GM18858 (cell line): ENCODE measurements around the gene PPP3R1.

Experiments
- ATAC-seq: cut with Tn5 transposase; IDR thresholded peaks from one replicate; pipeline ENCODE4 v1.9.1; 2021; ENCODE audit not compliant: unreplicated experiment

PPP3R1 gene

DNA sequence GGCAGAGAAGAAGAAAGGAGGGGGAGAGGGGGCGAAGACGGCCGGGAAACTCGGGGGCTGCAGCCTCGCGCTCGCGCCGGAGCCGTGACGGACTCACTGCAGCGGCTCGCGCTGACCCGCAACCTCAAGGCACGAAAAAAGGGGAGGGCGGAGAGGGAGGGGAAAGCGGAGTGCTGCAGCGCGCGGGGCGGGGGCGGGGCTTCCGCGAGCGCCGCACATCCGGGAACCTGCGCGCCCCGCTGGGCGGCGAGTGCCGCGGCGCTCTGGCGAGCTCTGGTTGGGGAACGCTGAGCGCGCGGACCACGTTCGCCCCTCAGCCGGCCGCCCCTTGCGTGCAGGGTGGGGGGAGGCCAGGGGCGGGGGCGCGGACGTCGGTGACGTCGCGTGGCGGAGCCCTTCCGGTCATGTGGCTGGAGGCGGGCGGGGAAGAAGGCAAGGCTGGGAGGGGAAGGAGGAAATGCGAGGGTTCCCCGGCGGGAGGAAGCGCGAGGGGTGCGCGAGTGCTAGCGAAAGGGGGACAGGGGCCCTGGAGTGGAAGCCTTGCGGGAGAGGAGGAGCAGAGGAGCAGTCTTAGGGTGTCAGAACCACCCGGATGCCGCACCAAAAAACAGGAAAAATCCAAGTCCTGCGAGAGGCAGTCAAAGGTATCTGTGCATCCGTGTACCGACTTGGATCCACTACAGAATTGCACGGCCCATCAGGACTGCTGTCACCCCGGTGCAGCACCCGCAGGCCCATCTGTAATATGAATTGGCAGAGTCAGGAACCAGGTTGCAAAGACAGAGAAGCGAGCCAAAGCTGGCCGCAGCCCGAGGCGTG lies at the start of gene PPP3R1:
Gene PPP3R1, minus strand, starts transcription at position 133 of the 819 bp plus-strand sequence. CDS start 405 bp downstream, outside the sequence.
- peak; percentile 67 for ATAC-seq

DNA sequence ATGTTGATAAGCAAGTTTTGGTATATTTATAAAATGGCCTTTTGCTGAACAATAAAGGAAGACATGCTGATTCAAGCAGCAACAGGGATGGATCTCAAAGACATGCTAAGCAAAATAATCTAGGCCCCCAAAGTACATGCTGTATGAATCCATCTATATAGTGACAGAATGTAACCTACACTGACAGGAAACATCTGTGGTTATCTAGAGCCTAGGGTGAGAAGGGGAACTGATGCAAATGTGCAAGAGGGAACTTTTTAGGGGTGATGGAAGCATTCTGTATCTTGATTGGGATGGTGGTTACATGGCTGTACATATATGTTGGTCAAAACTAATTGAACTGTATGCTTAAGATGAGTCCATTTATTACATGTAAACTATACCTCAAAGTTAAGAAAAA lies 43.2 kb upstream of the PPP3R1 start:
- peak; percentile 76 for ATAC-seq

DNA sequence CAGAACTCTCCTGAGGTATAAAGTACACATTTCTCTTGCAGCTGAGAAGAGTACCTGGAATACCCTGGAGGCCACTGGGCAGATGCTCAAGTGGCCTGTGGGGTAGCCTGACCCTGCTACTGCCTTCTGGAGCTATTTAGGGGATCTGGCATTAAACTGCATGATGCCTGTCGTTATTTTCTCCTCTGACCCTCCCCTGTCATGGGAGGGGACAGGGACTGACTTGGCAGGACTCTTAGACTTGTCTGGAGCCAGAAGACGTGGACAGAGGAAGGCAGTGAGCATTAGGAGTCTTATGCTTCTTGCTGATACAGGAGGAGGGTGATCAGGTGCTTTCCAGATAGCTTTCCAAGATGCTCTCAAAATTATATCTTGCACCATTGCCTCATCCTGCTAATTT lies 42.6 kb upstream of the PPP3R1 start:
- ATAC-seq = no peak

DNA sequence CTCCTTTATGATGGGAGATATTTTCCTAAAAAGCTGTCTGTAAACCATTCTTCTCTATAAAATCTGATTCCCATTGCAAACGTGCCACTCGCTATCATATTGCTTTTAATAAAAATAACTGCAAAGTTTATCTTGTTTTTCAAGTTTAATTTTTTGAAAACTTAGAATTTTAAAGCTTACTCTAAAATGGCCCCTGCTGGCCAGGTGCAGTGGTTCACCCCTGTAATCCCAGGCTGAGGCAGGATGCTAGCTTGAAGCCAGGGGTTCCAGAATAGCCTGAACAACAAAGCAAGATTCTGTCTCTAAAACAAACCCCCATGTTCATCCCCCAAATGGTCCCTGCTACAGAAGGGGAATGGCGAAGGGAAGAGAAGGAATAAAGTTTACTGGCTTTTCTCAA lies 41.9 kb upstream of the PPP3R1 start:
- ATAC-seq = no peak

GRCh38 chr2:68293755-68294154 lies 41.4 kb upstream of the PPP3R1 start:
- no peak for ATAC-seq

DNA sequence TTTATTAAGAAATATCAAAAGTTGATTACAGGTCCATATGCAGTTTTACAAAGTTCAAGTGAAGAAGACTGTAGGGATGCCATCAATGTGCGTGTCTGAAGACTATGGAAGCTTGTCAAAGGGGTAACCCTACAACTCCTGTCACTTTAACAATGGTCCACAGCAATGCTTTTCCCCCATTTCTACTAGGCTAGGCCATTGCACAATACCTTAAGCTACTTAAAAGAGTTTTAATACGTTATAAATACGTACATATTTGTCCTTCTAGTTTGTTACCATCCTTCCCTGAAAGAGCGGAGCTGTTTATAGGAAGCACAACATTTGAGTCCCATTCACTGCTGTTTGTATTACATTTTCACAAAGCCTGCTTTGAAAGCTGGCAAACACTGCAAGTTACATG lies 40.7 kb upstream of the PPP3R1 start:
- no peak for ATAC-seq

DNA sequence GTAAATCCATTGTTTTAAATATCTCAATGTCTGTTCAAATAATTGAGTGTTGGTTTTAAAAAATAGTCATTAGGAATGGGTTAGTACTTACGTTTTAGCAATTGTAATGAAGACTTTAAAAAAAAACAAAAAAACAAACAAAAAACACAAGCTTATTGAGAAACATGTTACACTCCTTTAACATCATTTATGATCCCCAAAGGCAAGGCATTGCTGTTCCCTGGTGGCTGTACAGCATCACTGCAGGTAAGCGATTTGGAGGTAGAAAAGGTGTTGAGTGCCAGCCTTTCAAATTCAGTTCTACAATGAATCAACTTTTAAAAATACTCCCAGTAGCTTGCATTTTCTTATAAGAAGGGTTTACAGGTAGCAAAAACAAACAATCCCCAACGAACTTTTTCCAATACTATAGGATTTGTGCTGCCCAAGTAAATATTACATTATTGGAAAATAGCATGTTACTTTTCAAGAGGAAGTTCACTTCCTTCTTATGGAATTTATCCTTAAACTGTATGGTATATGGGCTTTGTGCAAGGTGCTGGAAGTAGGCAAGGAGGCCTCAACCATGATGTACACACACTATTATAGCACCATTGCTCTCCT lies 39.9 kb upstream of the PPP3R1 start:
- ATAC-seq = peak; percentile 66

DNA sequence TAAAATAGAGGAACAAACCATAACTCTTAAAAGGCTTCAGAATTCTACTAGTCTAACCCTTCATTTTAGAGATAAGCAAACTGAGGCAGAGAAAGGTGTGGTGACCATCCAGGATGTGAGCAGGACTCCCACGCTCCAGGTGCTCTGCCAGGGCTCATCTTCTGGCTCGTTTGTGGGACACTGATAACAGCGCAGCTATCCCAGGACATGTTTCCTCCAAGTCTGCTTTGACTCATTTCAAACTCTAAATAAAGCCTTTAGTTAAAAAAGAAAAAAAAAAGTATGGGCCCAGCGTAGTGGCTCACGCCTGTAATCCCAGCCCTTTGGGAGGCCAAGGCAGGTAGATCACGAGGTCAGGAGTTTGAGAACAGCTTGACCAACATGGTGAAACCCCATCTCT lies 39.0 kb upstream of the PPP3R1 start:
- no peak for ATAC-seq

GRCh38 chr2:68290901-68291300 lies 38.6 kb upstream of the PPP3R1 start:
- ATAC-seq = no peak

DNA sequence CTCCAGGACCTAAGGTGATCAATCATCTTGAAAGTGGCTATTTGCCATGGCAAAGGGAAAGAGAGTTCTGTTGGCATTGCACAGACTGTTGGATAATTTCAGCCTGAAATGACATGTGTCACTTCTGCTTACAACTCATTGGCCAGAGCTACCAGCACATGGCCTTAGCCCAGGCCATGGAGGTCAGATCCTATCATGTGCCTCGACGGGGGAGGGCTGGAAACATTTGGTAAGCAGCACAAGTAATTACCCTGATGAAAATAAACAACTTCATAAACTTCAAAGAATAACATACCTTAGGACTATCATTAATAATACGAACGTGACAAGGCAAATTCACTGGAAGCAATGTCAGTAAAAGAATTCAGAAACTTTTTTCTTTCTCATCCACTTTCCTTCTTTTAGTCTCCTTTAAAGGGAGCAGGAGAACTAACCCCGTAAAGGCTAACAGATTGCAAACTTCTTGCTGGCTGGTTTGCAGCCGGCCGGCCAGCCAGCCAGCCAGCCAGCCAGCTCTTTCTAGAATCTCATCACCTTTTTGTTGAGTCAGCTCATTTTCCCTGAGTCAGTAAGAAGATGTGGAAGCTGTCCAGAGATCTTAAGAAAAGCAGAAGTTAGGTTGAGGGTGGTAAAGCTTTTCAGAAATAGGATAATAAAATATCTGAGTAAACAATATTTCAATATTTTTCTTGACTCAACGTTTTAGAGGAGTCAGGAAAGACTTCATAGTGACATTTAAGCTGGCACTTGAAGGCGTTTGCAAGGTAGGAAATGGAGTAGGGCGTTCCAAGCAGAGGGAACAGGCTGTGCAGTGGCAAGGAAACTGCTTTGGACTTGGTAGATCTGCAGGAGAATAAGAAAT lies 35.5 kb upstream of the PPP3R1 start:
- no peak for ATAC-seq

DNA sequence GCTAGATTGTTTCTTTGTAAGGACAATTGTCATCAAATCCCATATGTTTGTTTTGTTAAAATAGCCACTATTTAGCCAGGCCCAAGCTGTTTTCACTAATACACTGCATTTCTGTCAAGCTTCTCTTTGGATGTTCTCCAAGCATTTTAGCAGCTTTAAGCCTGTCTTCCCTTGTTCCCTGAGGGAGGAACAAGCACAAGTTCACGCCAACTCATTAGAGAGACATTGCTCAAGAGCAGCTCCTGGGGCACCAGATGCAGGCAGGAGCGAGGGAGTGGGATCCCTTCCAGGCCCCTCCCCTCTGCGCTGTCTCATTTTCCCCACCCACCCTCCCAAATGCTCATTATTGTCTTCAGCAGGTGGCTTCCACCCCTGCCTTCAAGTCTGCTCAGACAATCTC lies 32.6 kb upstream of the PPP3R1 start:
- no peak for ATAC-seq

- ATAC-seq = no peak
These were observed 31.1 kb upstream of the PPP3R1 start for GRCh38 chr2:68283419-68283812.

GRCh38 chr2:68282811-68283418 lies 30.6 kb upstream of the PPP3R1 start:
- peak; percentile 47 for ATAC-seq

DNA sequence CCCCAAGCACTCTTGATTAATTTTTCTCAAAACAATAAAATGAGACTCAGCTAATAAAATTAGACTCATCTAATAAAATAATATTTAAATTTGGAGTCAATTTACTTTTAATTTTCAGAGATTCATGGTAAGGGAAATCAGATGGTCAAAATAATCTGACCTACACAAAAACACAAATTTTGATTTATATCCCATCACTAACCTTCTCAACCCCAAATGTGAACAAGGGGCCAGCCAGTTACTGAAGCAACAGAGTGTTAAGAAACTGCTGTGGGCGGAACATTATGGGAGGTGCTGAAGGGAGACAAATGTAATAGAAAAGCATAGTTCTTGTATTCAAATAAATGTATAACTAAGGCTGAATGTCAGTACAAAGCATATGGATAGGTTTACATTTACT lies 28.5 kb upstream of the PPP3R1 start:
- ATAC-seq = no peak

DNA sequence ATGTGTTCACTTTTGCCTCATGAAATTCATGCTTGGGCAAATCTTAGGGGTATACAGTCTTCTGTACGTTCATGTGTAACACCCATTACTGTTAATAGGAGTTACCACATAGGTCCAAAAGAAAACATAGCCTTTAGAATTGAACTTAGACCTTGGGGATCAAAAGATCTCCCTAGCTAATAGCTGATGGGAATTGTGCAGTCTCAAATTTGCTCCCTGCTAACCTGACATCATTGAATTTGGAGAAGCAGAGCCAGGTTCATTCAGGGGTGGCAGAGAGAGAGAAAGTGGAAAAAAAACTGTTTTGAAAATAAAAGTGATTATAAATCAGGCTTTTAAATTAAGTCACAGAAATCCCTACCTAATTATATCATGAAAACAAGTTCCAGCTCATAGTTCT lies 28.0 kb upstream of the PPP3R1 start:
- no peak for ATAC-seq

- no peak for ATAC-seq
These were observed 27.4 kb upstream of the PPP3R1 start for GRCh38 chr2:68279691-68280090.

DNA sequence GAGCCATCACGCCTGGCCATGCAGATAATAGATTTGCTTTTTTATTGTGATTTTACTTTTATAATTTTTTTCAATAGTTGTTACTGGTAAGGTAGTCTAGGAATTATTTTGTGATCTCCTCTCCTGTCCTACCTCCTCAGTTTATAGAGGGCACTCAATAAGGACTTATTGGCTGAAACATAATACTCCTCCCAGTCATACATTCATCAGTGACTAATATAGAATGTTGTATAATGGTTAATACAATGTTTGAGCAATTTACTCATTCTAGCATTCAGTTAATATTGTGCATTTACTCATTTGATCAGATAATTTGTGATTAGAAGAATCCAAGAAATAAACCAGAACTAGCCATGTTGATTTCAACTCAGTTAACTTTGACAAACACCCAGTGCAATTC lies 25.8 kb upstream of the PPP3R1 start:
- no peak for ATAC-seq

GRCh38 chr2:68274022-68274421 lies 21.7 kb upstream of the PPP3R1 start:
- no peak for ATAC-seq

- ATAC-seq = no peak
These were observed 20.1 kb upstream of the PPP3R1 start for GRCh38 chr2:68272246-68272994.

GRCh38 chr2:68266655-68267054 lies 14.3 kb upstream of the PPP3R1 start:
- ATAC-seq = no peak

- no peak for ATAC-seq
These were observed 11.3 kb upstream of the PPP3R1 start for GRCh38 chr2:68263632-68264031.
